Measurements from ENCODE around the gene BMPER. TPM values are rescaled to one million over a fixed set of nuclear protein-coding genes. Genes with fewer than 3 reads are reported as not detected.
A peak's percentile ranks its signal among the peaks of the same experiment; 100 is the strongest.

BMPER gene
- polyA plus RNA-seq, 1 of the 3 experiments (the other 2 are of a cell fraction) = 20.0 TPM

DNA sequence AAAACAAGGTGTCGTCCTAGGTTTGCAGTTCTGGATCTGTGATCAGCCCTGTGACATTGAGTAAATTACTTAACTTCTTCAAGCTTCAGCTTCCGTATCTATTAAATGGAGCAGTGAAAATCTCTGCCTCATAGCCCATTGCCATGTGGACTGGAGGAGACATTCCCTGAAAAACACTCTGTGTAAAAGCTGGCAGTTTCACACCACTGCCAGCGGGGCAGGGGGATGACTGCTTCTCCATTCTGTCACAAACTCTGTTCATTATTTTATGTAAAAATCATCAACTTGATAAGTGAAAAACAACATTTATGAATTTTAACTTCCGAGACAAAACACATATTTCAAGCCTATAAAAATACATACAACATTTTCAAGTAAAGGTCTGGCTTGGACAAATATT is 234.7 kb downstream of the BMPER start:
- CTCF ChIA-PET = no interaction called here
- TF ChIP-seq CHD2 (IDR thresholded peaks at IDR 0.05; ENCODE audit: low read length, partially characterized antibody) = no peak
- POLR2A ChIA-PET = no interaction called here
- H3F3A ChIP-seq (replicated peaks; ENCODE audit: insufficient read depth) = no peaks in the 10 kb centered on the region
- DNase-seq = no peak
- H3K4me1 ChIP-seq (ENCODE audit: control insufficient read depth in 1 of 2, insufficient read depth in 2 of 2, low read depth in 1 of 2, low read length in 1 of 2) = peaks cover 3 to 10% of the 10 kb centered on the region in 2 experiments
- H3K9me3 ChIP-seq = no peaks in the 10 kb centered on the region
- no peaks in the 10 kb centered on the region for H3K9me2 ChIP-seq
- H3K27me3 ChIP-seq (ENCODE audit: insufficient read depth) = no peaks in the 10 kb centered on the region
- no peaks in the 10 kb centered on the region for H3K79me2 ChIP-seq (ENCODE audit: insufficient read depth)
- H2AFZ ChIP-seq (ENCODE audit: low read depth) = no peak overlapping the region
- 87% methylated on average over 4 of the region's 4 CpGs for WGBS (ENCODE audit: low lambda C conversion rate)
- no peak overlapping the region for H3K9ac ChIP-seq
- H3K4me2 ChIP-seq = no peak overlapping the region
- no peaks in the 10 kb centered on the region for H3K36me3 ChIP-seq (replicated peaks in 1 of 2; ENCODE audit: control insufficient read depth in 1 of 2, insufficient read depth in 2 of 2, low read length in 1 of 2)
- no peaks in the 10 kb centered on the region for H4K20me1 ChIP-seq (ENCODE audit: insufficient read depth)
- no peak overlapping the region for H3K27ac ChIP-seq (ENCODE audit: low read depth in 2 of 2, low read length in 1 of 2)
- no peak overlapping the region for H3K4me3 ChIP-seq (ENCODE audit: low read depth in 2 of 2, low read length in 1 of 2)

GRCh38 chr7:34143402-34143801 is 238.1 kb downstream of the BMPER start:
- Histone ChIP-seq H3K9me3 (no peaks in the 10 kb centered on the region), H3K4me2 (no peak overlapping the region), H3K79me2 (ENCODE audit: insufficient read depth) (no peaks in the 10 kb centered on the region), H3K4me3 (ENCODE audit: low read depth in 2 of 2, low read length in 1 of 2) (no peak overlapping the region), H3K4me1 (ENCODE audit: control insufficient read depth in 1 of 2, insufficient read depth in 2 of 2, low read depth in 1 of 2, low read length in 1 of 2) (peaks cover 0 to 3% of the 10 kb centered on the region in 2 experiments; a peak in 2 of 4 replicates), H3F3A (replicated peaks; ENCODE audit: insufficient read depth) (no peaks in the 10 kb centered on the region), H4K20me1 (ENCODE audit: insufficient read depth) (no peaks in the 10 kb centered on the region), H2AFZ (ENCODE audit: low read depth) (no peak overlapping the region), H3K27ac (ENCODE audit: low read depth in 2 of 2, low read length in 1 of 2) (no peak overlapping the region; a peak in 1 of 4 replicates), H3K9me2 (no peaks in the 10 kb centered on the region), H3K36me3 (replicated peaks in 1 of 2; ENCODE audit: control insufficient read depth in 1 of 2, insufficient read depth in 2 of 2, low read length in 1 of 2) (no peaks in the 10 kb centered on the region), H3K27me3 (ENCODE audit: insufficient read depth) (no peaks in the 10 kb centered on the region), H3K9ac (no peak overlapping the region)
- ChIA-PET POLR2A (no interaction called here), CTCF (interaction anchor here (0.8 to 1.9 kb wide), 2 partner anchors 9 to 46 kb away, joined by 3 to 8 read pairs; no protein-coding TSS in a partner anchor)
- WGBS (ENCODE audit: low lambda C conversion rate) = 29% methylated on average over 2 of the region's 2 CpGs
- DNase-seq = no peak
- no peak; the same call in 1 of the 2 replicates for TF ChIP-seq FOXM1 (IDR thresholded peaks at IDR 0.05; ENCODE audit: low read depth)
- no peak for TF ChIP-seq USF2 (IDR thresholded peaks at IDR 0.05; ENCODE audit: borderline replicate concordance, low read depth, low read length)
- TF ChIP-seq FOXJ3 (CRISPR knock-in tag; IDR thresholded peaks at IDR 0.05) = no peak
- no peak for TF ChIP-seq MAX (IDR thresholded peaks at IDR 0.05; ENCODE audit: low read depth)
- no peak for TF ChIP-seq GABPA (IDR thresholded peaks at IDR 0.05; ENCODE audit: low read depth)
- TF ChIP-seq REST (IDR thresholded peaks at IDR 0.05; ENCODE audit: low read depth, low read length) = no peak
- TF ChIP-seq MEF2A (IDR thresholded peaks at IDR 0.05; ENCODE audit: borderline replicate concordance, low read depth) = 0 out of 2 replicates have a peak, but pooled peaks have one; percentile 12
- TF ChIP-seq RAD21 (IDR thresholded peaks at IDR 0.05; ENCODE audit: low read length) = no peak
- TF ChIP-seq ELF1 (IDR thresholded peaks at IDR 0.05) = no peak
- TF ChIP-seq POLR2AphosphoS5 (IDR thresholded peaks at IDR 0.05; ENCODE audit: low read depth, low read length) = peak; percentile 91
- no peak for TF ChIP-seq TAF1 (IDR thresholded peaks at IDR 0.05; ENCODE audit: borderline replicate concordance, low read depth, low read length)
- TF ChIP-seq CTCF (IDR thresholded peaks at IDR 0.05) = no peak
- TF ChIP-seq YY1 (IDR thresholded peaks at IDR 0.05; ENCODE audit: low read depth) = no peak
- TF ChIP-seq EP300 (IDR thresholded peaks at IDR 0.05; ENCODE audit: borderline replicate concordance in 1 of 2, low read depth in 1 of 2, low read length in 1 of 2) = peak; percentile 70 to 82; a peak in 3 of 4 replicates
- no peak for TF ChIP-seq EZH2phosphoT487 (IDR thresholded peaks at IDR 0.05; ENCODE audit: borderline replicate concordance, low read depth)
- TF ChIP-seq SIN3A (IDR thresholded peaks at IDR 0.05; ENCODE audit: borderline replicate concordance, low read depth, low read length) = 0 out of 2 replicates have a peak, but pooled peaks have one; percentile 56
- no peak for TF ChIP-seq RFX5 (IDR thresholded peaks at IDR 0.05; ENCODE audit: low read length)
- peak; percentile 57; the same call in 1 of the 2 replicates for TF ChIP-seq TEAD4 (IDR thresholded peaks at IDR 0.05; ENCODE audit: borderline replicate concordance, insufficient read depth)
- TF ChIP-seq ZBTB33 (IDR thresholded peaks at IDR 0.05; ENCODE audit: borderline replicate concordance, low read depth) = no peak
